GM18517 (cell line): Measurements from ENCODE around the gene CALN1.

ENCODE experiments used
- ATAC-seq: cut with Tn5 transposase; IDR thresholded peaks from one replicate; pipeline ENCODE4 v1.9.1; 2021; ENCODE audit warnings: mild to moderate bottlenecking, moderate library complexity; ENCODE audit not compliant: unreplicated experiment

Gene CALN1

DNA sequence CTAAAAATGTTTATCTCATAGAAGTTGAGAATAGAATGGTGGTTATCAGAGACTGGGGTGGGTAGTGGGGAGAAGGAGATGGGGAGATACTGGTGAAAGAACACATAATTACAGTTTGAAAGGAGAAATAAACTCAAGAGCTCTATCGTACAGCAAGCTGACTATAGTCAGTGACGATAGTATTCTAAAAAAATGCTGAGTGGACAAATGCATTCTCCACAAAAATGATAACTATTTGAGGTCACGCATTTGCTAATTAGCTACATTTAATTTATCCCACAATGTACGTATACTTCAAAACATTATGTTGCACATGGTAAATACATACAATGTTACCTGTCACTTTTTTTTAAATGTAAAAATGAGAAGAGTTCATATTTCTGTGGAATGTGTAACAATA is 507.7 kb downstream of the CALN1 start:
- ATAC-seq, result no peak

DNA sequence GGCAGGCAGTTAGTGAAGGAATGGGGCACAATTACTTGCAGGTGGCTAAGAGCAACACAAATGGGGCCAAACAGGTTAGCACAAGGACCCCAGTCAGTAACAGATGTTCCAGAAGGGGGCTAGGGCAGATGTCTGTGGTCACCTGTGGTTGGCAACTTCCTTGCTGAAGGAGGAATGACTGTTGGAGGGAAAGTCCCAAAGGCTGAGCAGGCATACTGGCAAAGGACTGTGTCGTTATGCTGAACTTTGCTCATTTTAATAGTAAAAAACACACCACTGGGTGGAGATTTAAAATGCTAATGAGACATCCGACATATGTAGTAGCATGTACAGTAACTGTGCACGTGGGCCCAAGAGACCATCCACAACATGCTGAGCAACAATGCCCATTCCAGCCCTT is 511.6 kb downstream of the CALN1 start:
- ATAC-seq, result no peak

GRCh38 chr7:71896535-71896934 is 515.6 kb downstream of the CALN1 start:
- ATAC-seq, result no peak

DNA sequence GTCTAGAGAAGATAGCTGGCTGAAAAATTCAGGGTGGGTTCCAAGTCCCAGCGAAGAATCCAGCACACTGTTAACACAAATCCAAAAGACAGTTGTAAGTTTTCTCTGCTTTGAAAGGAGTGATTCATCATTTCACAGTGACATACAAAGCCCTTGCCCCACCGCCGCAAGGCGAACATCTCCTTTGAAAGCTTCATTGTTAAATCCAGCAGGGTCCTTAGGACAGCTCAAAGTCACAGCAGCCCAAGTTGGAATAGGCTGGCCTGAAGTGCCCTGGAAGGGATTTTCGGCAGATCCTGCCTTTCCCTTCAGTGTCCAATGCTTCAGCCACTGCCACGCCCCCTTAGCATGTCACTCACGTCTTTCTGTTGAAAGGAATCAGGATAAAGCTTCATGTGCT is 526.1 kb downstream of the CALN1 start:
- ATAC-seq, result no peak

DNA sequence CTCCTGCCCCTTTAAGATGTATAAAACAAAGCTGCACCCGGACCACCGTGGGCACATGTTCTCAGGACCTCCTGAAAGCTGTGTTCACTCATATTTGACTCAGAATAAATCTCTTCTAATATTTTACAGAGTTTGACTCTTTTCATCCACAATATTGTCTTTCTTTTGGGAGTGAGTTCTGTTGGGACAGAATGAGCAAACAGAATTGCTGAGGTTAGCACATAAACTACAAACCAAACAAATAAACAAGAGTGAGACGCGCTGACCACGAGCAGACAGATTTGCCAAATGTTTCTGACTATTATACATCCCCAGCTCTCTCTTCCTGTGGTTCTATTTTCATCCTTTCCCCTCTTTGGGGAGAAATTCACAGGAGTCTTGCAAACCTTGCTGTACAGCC is 526.7 kb downstream of the CALN1 start:
- ATAC-seq, result no peak

DNA sequence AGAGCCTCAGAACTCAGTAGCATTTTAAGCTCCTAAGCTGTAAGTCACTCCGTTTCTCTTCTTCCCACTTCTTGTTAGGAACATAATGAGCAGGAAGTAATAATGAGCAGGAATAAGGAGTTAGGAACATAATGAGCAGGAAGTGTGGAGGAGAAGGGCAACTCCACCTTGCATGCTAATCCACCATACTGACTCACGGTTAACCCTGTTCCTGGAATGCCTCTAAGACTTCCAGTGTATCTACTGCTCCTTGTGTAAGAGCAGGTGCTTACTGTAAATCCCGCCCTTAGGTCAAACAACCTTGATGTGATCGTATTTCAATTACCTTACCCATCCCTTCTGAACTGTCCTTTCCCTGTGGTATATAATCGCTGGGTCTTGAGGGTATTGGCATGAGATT is 528.7 kb downstream of the CALN1 start:
- ATAC-seq, result no peak

- no peak for ATAC-seq
Measured at GRCh38 chr7:71871446-71871845, 540.7 kb downstream of the CALN1 start.

DNA sequence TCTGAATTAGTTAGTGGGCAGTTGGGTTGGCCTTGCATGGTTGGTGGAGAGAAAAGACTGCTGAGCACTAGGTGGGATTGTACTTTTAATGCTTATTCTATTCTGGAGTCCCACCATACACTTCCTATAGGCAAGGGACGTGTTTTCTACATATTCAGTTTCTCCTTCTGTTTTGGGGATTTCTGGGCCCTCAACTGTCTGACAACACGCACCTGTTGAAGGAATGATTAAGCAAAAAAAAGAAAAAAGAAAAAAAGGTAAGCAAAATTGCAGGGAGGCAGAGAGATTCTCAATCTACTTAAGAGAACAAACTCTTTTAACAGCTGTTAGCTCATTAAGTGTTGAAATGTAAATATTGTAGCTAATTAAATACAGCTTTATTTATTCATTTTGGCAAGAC is 541.3 kb downstream of the CALN1 start:
- ATAC-seq, result no peak

DNA sequence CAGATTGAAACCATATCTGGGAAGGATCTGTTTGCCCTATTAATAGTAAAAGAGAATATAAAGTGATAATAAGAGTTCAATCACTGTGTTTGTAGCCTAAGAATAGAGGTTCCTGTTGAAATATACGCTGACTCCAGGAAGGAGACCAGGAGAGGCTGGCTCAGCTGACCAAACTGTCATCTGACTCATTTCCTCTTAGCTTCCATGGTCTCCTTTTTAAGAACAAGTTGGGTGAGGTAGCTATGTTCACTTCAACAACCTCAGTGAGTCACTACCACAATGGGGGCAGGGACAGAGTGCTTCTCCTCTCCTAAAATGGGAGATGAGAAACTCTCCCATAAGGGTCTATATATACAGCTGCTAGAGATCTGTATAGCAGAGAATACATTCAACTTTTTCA is 543.3 kb downstream of the CALN1 start:
- ATAC-seq, result no peak

DNA sequence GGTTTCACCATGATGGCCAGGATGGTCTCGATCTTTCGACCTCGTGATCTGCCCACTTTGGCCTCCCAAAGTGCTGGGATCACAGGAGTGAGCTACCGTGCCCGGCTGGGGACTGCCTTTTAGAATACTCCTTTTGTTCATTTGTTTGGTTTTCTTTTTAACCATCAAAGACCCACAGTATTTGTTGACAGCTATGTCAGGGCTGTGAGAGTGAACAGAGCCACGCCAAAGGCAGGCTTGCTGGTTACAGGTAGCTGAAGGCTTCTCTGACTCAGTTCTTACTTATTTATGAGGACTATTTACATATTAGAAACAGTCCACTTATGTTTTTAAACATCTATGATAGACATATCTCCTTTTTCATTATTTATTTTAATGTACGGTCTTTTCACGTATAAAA is 544.5 kb downstream of the CALN1 start:
- no peak for ATAC-seq

DNA sequence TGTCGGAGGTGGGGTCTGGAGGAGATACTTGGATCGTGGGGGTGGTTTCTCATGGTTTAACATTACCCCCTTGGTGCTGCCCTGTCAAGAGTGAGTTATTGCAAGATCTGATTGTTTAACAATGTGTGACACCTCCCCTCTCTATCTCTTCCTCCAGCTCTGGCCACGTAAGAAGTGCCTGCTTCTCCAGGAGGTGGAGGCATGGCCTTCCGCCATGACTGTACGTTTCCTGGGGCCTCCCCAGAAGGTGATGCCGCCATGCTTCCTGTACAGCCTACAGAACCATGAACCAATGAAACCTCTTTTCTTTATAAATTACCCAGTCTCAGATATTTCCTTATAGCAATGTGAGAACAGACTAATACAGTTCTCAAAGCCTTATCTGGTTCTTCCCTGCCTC is 547.0 kb downstream of the CALN1 start:
- no peak for ATAC-seq

- ATAC-seq, result no peak
Measured at GRCh38 chr7:71864130-71864529, 548.0 kb downstream of the CALN1 start.

DNA sequence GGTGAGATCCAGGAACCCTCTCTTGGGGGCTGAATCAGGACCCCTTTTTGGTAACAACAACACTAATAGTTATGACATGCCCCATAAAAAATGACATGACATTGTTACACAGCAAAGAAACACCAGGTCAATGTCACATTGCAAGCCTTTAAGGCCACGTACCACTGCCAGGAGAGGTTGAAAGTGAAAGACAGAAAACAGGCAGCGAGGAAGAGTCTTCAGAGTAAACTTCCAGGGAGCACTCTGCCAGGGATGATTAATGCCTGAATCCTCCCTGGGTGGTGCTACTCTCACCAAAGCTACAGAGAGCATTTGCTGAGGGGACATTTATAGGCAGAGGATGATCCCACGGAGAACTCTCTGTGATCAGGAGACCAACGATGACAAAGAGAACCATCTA is 551.6 kb downstream of the CALN1 start:
- no peak for ATAC-seq

- no peak for ATAC-seq
Measured at GRCh38 chr7:71857338-71857737, 554.8 kb downstream of the CALN1 start.

DNA sequence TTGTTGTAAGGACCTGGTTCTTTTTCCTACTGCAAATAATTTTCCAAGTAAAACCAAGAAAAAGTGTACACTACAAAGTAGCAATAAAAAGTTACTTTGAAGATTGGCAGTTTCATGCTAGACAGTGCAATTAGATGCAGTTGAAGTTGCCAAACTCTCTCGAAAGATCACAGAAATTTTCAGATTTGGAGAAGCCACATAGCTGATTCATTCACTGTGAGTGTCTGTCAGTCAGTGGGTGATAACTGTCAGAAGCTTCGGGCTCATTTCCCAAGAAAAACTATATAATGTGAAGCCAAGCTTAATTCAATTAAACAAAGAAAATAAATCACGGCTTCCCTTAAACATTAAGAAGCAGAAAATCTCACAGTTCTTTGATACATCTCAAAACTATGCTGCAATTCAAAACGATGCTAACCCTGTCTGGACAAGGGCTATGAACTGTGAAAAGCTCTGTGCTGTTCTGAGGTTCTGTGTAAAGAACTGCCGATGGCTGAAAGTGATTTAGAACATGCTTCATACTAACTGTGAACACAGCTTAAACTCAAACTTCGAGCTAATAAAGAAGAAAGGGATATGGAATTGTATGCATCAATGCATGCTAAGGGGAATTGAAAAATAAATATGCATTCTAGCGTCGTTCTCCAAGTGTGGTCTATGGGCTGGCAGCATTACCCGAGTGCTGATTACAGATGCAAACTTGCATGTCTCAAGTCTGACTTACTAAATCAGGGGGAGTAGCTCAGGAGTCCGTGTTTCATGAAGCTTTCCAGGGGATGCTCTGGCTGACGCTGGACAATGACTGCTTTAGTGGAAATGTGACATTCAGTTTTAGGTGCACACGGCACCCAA is 557.4 kb downstream of the CALN1 start:
- ATAC-seq, result no peak

- no peak for ATAC-seq
Measured at GRCh38 chr7:71851776-71852498, 560.2 kb downstream of the CALN1 start.

GRCh38 chr7:71846160-71846559 is 566.0 kb downstream of the CALN1 start:
- no peak for ATAC-seq

DNA sequence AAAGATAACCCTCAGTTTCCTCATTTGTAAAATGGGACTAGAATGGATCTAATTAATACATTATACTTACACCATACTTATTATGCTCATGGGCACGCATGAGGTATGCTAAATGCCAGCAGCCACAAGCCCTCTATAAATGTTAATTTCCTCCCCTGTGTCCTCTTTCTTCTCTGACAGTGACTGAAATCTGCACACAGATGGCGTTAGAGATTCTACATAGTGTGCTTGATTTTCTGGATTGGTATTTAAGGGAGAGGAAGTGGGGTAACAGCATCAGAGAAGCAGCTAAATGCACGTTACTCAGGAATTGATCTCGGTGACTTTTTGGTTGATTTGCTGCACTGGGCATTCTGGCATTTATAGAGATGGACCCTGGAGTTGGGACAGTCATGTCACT is 568.5 kb downstream of the CALN1 start:
- ATAC-seq, result no peak

DNA sequence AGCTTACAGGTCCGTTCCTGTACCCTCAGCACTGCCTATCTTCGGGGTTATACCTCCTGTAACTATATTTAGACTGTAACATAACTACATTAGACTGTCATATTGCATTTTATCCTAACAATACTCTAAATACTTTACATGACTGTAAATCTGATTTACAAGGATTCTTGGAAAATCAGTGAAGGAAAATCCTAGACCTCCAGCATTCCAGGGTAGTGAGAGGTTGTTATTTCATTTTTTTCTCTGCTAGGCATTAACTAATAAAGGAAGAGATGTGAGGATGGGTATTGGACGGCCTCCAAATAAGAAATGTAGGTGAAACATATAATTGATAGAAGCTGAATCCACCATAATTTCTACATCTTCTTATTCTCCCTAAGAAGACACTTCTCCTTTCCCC is 569.4 kb downstream of the CALN1 start:
- ATAC-seq, result no peak

DNA sequence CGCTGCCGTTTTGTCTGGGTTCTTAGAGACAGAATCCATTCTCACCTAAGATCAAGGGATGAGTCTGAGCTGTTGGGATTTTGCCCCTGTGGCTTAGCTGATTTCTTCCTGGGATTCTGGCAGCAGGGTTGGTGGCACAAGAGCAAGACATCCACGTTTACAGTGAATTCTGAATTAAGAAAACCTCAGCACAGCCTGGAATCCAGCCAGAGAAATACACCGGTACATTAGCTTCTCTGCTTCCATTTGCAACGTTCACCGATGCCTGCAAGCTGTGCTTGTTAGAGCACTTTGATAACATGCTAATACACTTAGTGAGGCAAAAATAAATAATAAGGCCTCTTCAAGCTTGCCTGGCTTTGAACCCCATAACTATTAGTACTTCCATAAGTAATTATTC is 569.8 kb downstream of the CALN1 start:
- no peak for ATAC-seq

GRCh38 chr7:71835056-71835455 is 577.1 kb downstream of the CALN1 start:
- ATAC-seq, result no peak

DNA sequence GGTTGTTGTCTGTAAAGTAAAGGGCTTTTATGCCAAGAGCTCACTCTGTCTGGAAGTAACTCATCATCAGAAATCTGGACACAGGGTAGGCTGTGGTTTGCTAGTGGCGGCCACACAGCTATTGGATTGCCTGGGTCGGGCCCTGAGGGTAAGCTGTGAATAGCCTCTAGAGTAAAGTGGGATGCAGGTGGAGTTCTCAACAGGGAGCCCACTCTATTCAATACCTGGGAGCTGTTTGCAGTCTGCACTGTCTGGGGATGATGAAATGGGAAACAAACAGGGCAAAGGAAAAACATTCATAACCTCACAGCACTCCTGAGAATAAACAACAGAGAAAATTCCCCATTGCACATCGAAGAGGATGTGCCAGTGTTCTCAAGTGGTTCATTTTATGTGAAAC is 582.6 kb downstream of the CALN1 start:
- no peak for ATAC-seq
